ENCODE results near the gene SHISAL2A.

GRCh38 chr1:52672946-52673345 is 40.0 kb downstream of the SHISAL2A start:
- TF ChIP-seq POLR2AphosphoS5 (IDR thresholded peaks at IDR 0.05) (no peak), CTCF (IDR thresholded peaks at IDR 0.05) (no peak), POLR2A (IDR thresholded peaks at IDR 0.05) (no peak)

Data from upper lobe of left lung (tissue), 4 donors.